ENCODE data around the gene GPD2.

GPD2 gene

DNA sequence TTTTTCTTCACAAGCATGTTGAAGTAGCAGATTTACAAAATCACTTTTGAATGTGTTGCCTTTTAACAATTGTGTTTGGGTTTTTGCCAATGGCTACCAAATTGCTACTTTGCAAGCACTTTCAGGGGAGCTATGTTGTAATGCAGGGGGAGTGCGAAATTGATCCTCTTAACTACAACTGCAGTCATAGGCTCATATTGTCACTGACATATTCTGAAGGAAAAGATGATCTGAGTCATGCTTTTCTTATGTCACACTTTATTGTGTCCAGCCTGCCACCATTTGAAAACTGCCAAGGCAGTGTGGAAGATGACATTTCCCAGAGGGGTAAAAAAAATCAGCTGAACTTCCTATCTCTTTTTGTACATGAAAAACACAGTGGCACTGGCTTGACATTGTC lies 74.9 kb downstream of the GPD2 start:
- Histone ChIP-seq H2BK120ac (ENCODE audit: insufficient read depth, low read length, poor library complexity) (no peak overlapping the region), H4K12ac (ENCODE audit: low read depth, low read length) (no peak overlapping the region), H3K79me2 (ENCODE audit: control insufficient read depth, insufficient read depth, low read length, poor library complexity) (no peaks in the 10 kb centered on the region), H3K36me3 (ENCODE audit: control insufficient read depth in 1 of 2, insufficient read depth in 2 of 2, low read length in 2 of 2) (no peaks in the 10 kb centered on the region), H3K23ac (ENCODE audit: low read length) (no peak overlapping the region), H3K4me3 (ENCODE audit: low read depth, low read length) (no peak overlapping the region), H3K18ac (ENCODE audit: low read length) (no peak overlapping the region), H2AK5ac (ENCODE audit: low read length) (no peak overlapping the region), H4K91ac (ENCODE audit: low read depth, low read length) (no peak overlapping the region), H3K9ac (ENCODE audit: low read length) (no peak overlapping the region), H3K4ac (ENCODE audit: low read depth, low read length) (no peak overlapping the region), H2AFZ (ENCODE audit: insufficient read depth, low read length, poor library complexity) (no peak overlapping the region), H4K8ac (ENCODE audit: low read depth, low read length) (no peak overlapping the region), H3K4me1 (ENCODE audit: control insufficient read depth in 1 of 2, insufficient read depth in 2 of 2, low read length in 2 of 2) (no peaks in the 10 kb centered on the region), H3K79me1 (ENCODE audit: low read length) (no peaks in the 10 kb centered on the region), H3K27ac (ENCODE audit: low read depth, low read length) (no peak overlapping the region), H3K27me3 (ENCODE audit: insufficient read depth, low read length) (no peaks in the 10 kb centered on the region), H3K4me2 (ENCODE audit: low read length) (no peak overlapping the region), H3K14ac (ENCODE audit: low read length) (no peak overlapping the region), H2BK12ac (ENCODE audit: low read length) (no peak overlapping the region), H2BK5ac (ENCODE audit: low read depth, low read length, poor library complexity) (no peak overlapping the region), H3K9me3 (ENCODE audit: insufficient read depth, low read depth, low read length) (no peaks in the 10 kb centered on the region)
- DNase-seq: no peak
- WGBS (ENCODE audit: extremely low coverage, insufficient coverage, insufficient read length): no CpG with 5 or more reads among the region's 1 CpG

DNA sequence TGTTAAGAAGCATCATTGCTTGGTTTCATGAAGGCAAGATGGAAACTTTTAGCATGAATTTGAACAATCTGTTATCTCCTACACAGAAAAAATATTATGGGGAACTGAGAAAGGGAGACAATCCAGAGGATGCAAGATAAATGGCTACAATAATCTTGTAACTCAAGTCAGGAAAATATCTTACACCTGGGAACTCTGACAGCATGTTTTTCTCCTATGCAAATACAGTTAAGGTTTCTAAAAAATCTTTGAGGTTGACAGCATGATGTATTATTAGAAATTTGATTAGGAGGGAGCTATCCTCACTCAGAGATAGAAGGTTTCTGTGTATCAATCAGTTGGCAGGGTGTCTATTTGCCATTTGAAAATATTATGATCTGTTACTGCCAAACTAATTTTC lies 75.6 kb downstream of the GPD2 start:
- Histone ChIP-seq H3K4me3 (ENCODE audit: low read depth, low read length) (no peak overlapping the region), H3K14ac (ENCODE audit: low read length) (no peak overlapping the region), H3K9ac (ENCODE audit: low read length) (no peak overlapping the region), H3K79me2 (ENCODE audit: control insufficient read depth, insufficient read depth, low read length, poor library complexity) (no peaks in the 10 kb centered on the region), H2BK120ac (ENCODE audit: insufficient read depth, low read length, poor library complexity) (no peak overlapping the region), H3K27ac (ENCODE audit: low read depth, low read length) (no peak overlapping the region), H2BK12ac (ENCODE audit: low read length) (no peak overlapping the region), H4K12ac (ENCODE audit: low read depth, low read length) (no peak overlapping the region), H3K18ac (ENCODE audit: low read length) (no peak overlapping the region), H4K91ac (ENCODE audit: low read depth, low read length) (no peak overlapping the region), H4K8ac (ENCODE audit: low read depth, low read length) (no peak overlapping the region), H3K4me1 (ENCODE audit: control insufficient read depth in 1 of 2, insufficient read depth in 2 of 2, low read length in 2 of 2) (no peaks in the 10 kb centered on the region), H3K27me3 (ENCODE audit: insufficient read depth, low read length) (no peaks in the 10 kb centered on the region), H2BK5ac (ENCODE audit: low read depth, low read length, poor library complexity) (no peak overlapping the region), H3K36me3 (ENCODE audit: control insufficient read depth in 1 of 2, insufficient read depth in 2 of 2, low read length in 2 of 2) (no peaks in the 10 kb centered on the region), H3K9me3 (ENCODE audit: insufficient read depth, low read depth, low read length) (no peaks in the 10 kb centered on the region), H2AFZ (ENCODE audit: insufficient read depth, low read length, poor library complexity) (no peak overlapping the region), H3K23ac (ENCODE audit: low read length) (no peak overlapping the region), H2AK5ac (ENCODE audit: low read length) (no peak overlapping the region), H3K4me2 (ENCODE audit: low read length) (no peak overlapping the region), H3K79me1 (ENCODE audit: low read length) (no peaks in the 10 kb centered on the region), H3K4ac (ENCODE audit: low read depth, low read length) (no peak overlapping the region)
- no peak for DNase-seq

DNA sequence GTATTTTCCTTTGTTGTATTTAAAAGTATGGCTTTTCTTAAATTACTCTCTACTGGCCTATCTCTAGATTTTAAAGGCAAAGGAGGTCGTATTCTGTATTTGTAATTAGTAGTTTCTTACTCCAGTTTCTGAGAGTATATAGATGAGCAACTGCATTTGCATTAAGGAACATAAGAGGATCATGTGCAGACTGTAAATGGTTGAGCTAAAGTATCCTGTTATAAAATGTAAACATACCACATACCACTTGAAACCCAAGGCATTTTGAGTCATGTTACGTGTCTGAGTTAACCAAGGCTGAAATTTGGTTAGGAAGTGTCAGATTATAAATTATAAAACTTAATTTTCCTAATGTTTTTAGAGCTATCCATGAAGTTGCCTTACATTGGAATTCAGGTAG lies 76.3 kb downstream of the GPD2 start:
- Histone ChIP-seq H3K4me1 (ENCODE audit: control insufficient read depth in 1 of 2, insufficient read depth in 2 of 2, low read length in 2 of 2) (no peaks in the 10 kb centered on the region), H4K8ac (ENCODE audit: low read depth, low read length) (no peak overlapping the region), H4K91ac (ENCODE audit: low read depth, low read length) (no peak overlapping the region), H2BK12ac (ENCODE audit: low read length) (no peak overlapping the region), H3K9me3 (ENCODE audit: insufficient read depth, low read depth, low read length) (no peaks in the 10 kb centered on the region), H2BK120ac (ENCODE audit: insufficient read depth, low read length, poor library complexity) (no peak overlapping the region), H3K23ac (ENCODE audit: low read length) (no peak overlapping the region), H3K27me3 (ENCODE audit: insufficient read depth, low read length) (no peaks in the 10 kb centered on the region), H4K12ac (ENCODE audit: low read depth, low read length) (no peak overlapping the region), H3K4me2 (ENCODE audit: low read length) (no peak overlapping the region), H2AFZ (ENCODE audit: insufficient read depth, low read length, poor library complexity) (no peak overlapping the region), H3K79me2 (ENCODE audit: control insufficient read depth, insufficient read depth, low read length, poor library complexity) (no peaks in the 10 kb centered on the region), H2BK5ac (ENCODE audit: low read depth, low read length, poor library complexity) (no peak overlapping the region), H3K79me1 (ENCODE audit: low read length) (no peaks in the 10 kb centered on the region), H3K4me3 (ENCODE audit: low read depth, low read length) (no peak overlapping the region), H3K27ac (ENCODE audit: low read depth, low read length) (no peak overlapping the region), H2AK5ac (ENCODE audit: low read length) (no peak overlapping the region), H3K18ac (ENCODE audit: low read length) (no peak overlapping the region), H3K36me3 (ENCODE audit: control insufficient read depth in 1 of 2, insufficient read depth in 2 of 2, low read length in 2 of 2) (no peaks in the 10 kb centered on the region), H3K14ac (ENCODE audit: low read length) (no peak overlapping the region), H3K4ac (ENCODE audit: low read depth, low read length) (no peak overlapping the region), H3K9ac (ENCODE audit: low read length) (no peak overlapping the region)
- no CpG with 5 or more reads among the region's 2 CpGs for WGBS (ENCODE audit: extremely low coverage, insufficient coverage, insufficient read length)
- no peak for DNase-seq

DNA sequence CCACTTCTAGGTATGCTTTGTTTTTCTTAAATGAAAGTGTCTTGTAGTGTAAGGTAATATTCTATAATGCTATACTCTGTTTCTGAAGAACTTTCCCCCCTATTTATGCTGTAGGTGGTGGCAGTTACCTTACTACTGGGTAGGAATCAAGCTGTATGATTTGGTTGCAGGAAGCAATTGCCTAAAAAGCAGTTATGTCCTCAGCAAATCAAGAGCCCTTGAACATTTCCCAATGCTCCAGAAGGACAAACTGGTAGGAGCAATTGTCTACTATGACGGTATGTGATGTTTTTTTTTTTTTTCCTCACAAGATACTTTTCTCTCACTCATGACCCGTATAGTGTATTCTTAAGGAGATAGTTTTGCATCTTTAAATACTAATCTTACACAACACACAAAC lies 77.0 kb downstream of the GPD2 start:
- H3K4me2 ChIP-seq (ENCODE audit: low read length): no peak overlapping the region
- no CpG with 5 or more reads among the region's 2 CpGs for WGBS (ENCODE audit: extremely low coverage, insufficient coverage, insufficient read length)
- no peak overlapping the region for H3K4me3 ChIP-seq (ENCODE audit: low read depth, low read length)
- H2AK5ac ChIP-seq (ENCODE audit: low read length): no peak overlapping the region
- no peak overlapping the region for H4K12ac ChIP-seq (ENCODE audit: low read depth, low read length)
- H4K8ac ChIP-seq (ENCODE audit: low read depth, low read length): no peak overlapping the region
- no peaks in the 10 kb centered on the region for H3K9me3 ChIP-seq (ENCODE audit: insufficient read depth, low read depth, low read length)
- no peak overlapping the region for H2AFZ ChIP-seq (ENCODE audit: insufficient read depth, low read length, poor library complexity)
- H2BK12ac ChIP-seq (ENCODE audit: low read length): no peak overlapping the region
- H2BK5ac ChIP-seq (ENCODE audit: low read depth, low read length, poor library complexity): no peak overlapping the region
- no peaks in the 10 kb centered on the region for H3K36me3 ChIP-seq (ENCODE audit: control insufficient read depth in 1 of 2, insufficient read depth in 2 of 2, low read length in 2 of 2)
- H3K4me1 ChIP-seq (ENCODE audit: control insufficient read depth in 1 of 2, insufficient read depth in 2 of 2, low read length in 2 of 2): no peaks in the 10 kb centered on the region
- H3K27ac ChIP-seq (ENCODE audit: low read depth, low read length): no peak overlapping the region
- no peaks in the 10 kb centered on the region for H3K79me1 ChIP-seq (ENCODE audit: low read length)
- H3K14ac ChIP-seq (ENCODE audit: low read length): no peak overlapping the region
- H3K79me2 ChIP-seq (ENCODE audit: control insufficient read depth, insufficient read depth, low read length, poor library complexity): no peaks in the 10 kb centered on the region
- no peaks in the 10 kb centered on the region for H3K27me3 ChIP-seq (ENCODE audit: insufficient read depth, low read length)
- DNase-seq: no peak
- H3K4ac ChIP-seq (ENCODE audit: low read depth, low read length): no peak overlapping the region
- no peak overlapping the region for H2BK120ac ChIP-seq (ENCODE audit: insufficient read depth, low read length, poor library complexity)
- H4K91ac ChIP-seq (ENCODE audit: low read depth, low read length): no peak overlapping the region
- H3K9ac ChIP-seq (ENCODE audit: low read length): no peak overlapping the region
- no peak overlapping the region for H3K23ac ChIP-seq (ENCODE audit: low read length)
- H3K18ac ChIP-seq (ENCODE audit: low read length): no peak overlapping the region

DNA sequence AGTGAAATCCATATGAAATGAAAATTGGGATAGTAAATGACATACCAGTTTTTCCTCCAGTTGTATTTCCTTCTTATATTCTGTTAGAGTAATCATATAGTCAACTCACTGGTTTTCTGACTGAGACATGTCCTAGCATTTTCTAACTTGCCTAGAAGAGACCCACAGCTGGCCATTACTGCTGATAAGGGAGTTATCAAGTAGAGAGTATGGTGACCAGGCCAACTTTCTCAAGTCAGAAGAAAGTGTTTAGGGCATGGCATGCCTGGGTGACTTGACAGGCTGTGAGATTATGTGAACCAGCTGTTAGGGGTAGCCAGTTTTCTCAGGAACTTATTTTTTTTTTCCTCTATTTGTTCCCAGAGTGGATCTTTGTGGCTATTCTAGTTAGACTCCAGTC lies 81.2 kb downstream of the GPD2 start:
- no peaks in the 10 kb centered on the region for H3K79me1 ChIP-seq (ENCODE audit: low read length)
- H3K4me2 ChIP-seq (ENCODE audit: low read length): no peak overlapping the region
- H3K4me1 ChIP-seq (ENCODE audit: control insufficient read depth in 1 of 2, insufficient read depth in 2 of 2, low read length in 2 of 2): no peaks in the 10 kb centered on the region
- no peak overlapping the region for H2AK5ac ChIP-seq (ENCODE audit: low read length)
- H3K18ac ChIP-seq (ENCODE audit: low read length): no peak overlapping the region
- H3K79me2 ChIP-seq (ENCODE audit: control insufficient read depth, insufficient read depth, low read length, poor library complexity): no peaks in the 10 kb centered on the region
- H3K4me3 ChIP-seq (ENCODE audit: low read depth, low read length): no peak overlapping the region
- DNase-seq: no peak
- no peak overlapping the region for H3K4ac ChIP-seq (ENCODE audit: low read depth, low read length)
- no peak overlapping the region for H4K91ac ChIP-seq (ENCODE audit: low read depth, low read length)
- H4K12ac ChIP-seq (ENCODE audit: low read depth, low read length): no peak overlapping the region
- H2BK120ac ChIP-seq (ENCODE audit: insufficient read depth, low read length, poor library complexity): no peak overlapping the region
- H3K14ac ChIP-seq (ENCODE audit: low read length): no peak overlapping the region
- peaks cover 0 to 4% of the 10 kb centered on the region in 2 experiments for H3K36me3 ChIP-seq (ENCODE audit: control insufficient read depth in 1 of 2, insufficient read depth in 2 of 2, low read length in 2 of 2)
- no peak overlapping the region for H2BK5ac ChIP-seq (ENCODE audit: low read depth, low read length, poor library complexity)
- no peak overlapping the region for H3K23ac ChIP-seq (ENCODE audit: low read length)
- peaks cover 5% of the 10 kb centered on the region for H3K9me3 ChIP-seq (ENCODE audit: insufficient read depth, low read depth, low read length)
- no peak overlapping the region for H3K9ac ChIP-seq (ENCODE audit: low read length)
- H2BK12ac ChIP-seq (ENCODE audit: low read length): no peak overlapping the region
- no peak overlapping the region for H4K8ac ChIP-seq (ENCODE audit: low read depth, low read length)
- no peaks in the 10 kb centered on the region for H3K27me3 ChIP-seq (ENCODE audit: insufficient read depth, low read length)
- H3K27ac ChIP-seq (ENCODE audit: low read depth, low read length): no peak overlapping the region
- no peak overlapping the region for H2AFZ ChIP-seq (ENCODE audit: insufficient read depth, low read length, poor library complexity)
